AG04450 (cell line): ENCODE results near the gene NAP1L4. TPM values are rescaled to one million over a fixed set of nuclear protein-coding genes. Genes with fewer than 3 reads are reported as not detected.

Experiments used
- CTCF ChIA-PET: fragments of 300-600, 350-600 bp; formaldehyde crosslinking; extraction: SDS; loops from one replicate; lab custom pipeline; 2022; ENCODE audit warnings: antibody characterized with exemption, inconsistent platforms; lab: Charles Lee
- POLR2A ChIA-PET: fragments of 350-600 bp; formaldehyde crosslinking; extraction: SDS; loops from one replicate; lab custom pipeline; 2021; ENCODE audit warnings: antibody characterized with exemption, inconsistent platforms; lab: Yijun Ruan, JAX
- DNase-seq: peaks from one replicate; pipeline ENCODE4 v3.0.0-alpha.2; 2011; ENCODE audit warnings: low read depth, low spot score
- H3K27ac ChIP-seq: one replicate; pipeline ENCODE4 v1.5.1; 2012; ENCODE audit warnings: low read depth, low read length, control low read depth
- H3K27me3 ChIP-seq: one replicate; pipeline ENCODE4 v1.6.0; 2012; ENCODE audit warnings: low read length; ENCODE audit not compliant: control insufficient read depth, insufficient read depth
- H3K4me3 ChIP-seq: 2 replicates; pipeline ENCODE4 v1.5.1; 2011; ENCODE audit warnings: mild to moderate bottlenecking, low read depth, low read length, control low read depth
- H3K9me3 ChIP-seq: 2 replicates; pipeline ENCODE4 v1.5.1; 2012; ENCODE audit warnings: low read length; ENCODE audit not compliant: control insufficient read depth, insufficient read depth
- polyA plus RNA-seq: library from polyadenylated mRNA; depleted of rRNA; stranded (reverse); fragments of >200 nt; gene quantifications from 2 replicates; pipeline ENCODE4 v1.2.3, GENCODE V29; 2011
- TF ChIP-seq, protein P1 (sequence below): IDR thresholded peaks from 2 replicates; pipeline ENCODE4 v1.5.1; 2011; ENCODE audit warnings: low read depth, low read length, control low read depth, inconsistent platforms

NAP1L4 gene
- polyA plus RNA-seq, 1 experiment = 107 TPM

GRCh38 chr11:3016861-3017260 lies 24.7 kb upstream of the NAP1L4 start:
- ChIA-PET CTCF (interaction anchor here (1.3 kb wide), 1 partner anchor 20 kb away, joined by 5 read pairs; no protein-coding TSS in a partner anchor), POLR2A (no interaction called here)
- no peak overlapping the region for H3K27ac ChIP-seq
- TF ChIP-seq, protein P1, sequence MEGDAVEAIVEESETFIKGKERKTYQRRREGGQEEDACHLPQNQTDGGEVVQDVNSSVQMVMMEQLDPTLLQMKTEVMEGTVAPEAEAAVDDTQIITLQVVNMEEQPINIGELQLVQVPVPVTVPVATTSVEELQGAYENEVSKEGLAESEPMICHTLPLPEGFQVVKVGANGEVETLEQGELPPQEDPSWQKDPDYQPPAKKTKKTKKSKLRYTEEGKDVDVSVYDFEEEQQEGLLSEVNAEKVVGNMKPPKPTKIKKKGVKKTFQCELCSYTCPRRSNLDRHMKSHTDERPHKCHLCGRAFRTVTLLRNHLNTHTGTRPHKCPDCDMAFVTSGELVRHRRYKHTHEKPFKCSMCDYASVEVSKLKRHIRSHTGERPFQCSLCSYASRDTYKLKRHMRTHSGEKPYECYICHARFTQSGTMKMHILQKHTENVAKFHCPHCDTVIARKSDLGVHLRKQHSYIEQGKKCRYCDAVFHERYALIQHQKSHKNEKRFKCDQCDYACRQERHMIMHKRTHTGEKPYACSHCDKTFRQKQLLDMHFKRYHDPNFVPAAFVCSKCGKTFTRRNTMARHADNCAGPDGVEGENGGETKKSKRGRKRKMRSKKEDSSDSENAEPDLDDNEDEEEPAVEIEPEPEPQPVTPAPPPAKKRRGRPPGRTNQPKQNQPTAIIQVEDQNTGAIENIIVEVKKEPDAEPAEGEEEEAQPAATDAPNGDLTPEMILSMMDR = no peak
- no peak for DNase-seq
- no peak overlapping the region for H3K4me3 ChIP-seq
- peaks cover 4% of the 10 kb centered on the region for H3K9me3 ChIP-seq
- H3K27me3 ChIP-seq = no peaks in the 10 kb centered on the region

- no peak overlapping the region for H3K27ac ChIP-seq
- DNase-seq = no peak
- H3K4me3 ChIP-seq = no peak overlapping the region
- H3K9me3 ChIP-seq = peaks cover 4% of the 10 kb centered on the region
- TF ChIP-seq, protein P1 = no peak
- ChIA-PET POLR2A (interaction anchor here (0.7 to 1.0 kb wide), 2 partner anchors 24 to 363 kb away, joined by 3 to 4 read pairs; partner anchors contain the start of genes NAP1L4 and ZNF195), CTCF (interaction anchor here (1.1 to 1.4 kb wide), 2 partner anchors 22 to 484 kb away, joined by 4 read pairs; no protein-coding TSS in a partner anchor)
- no peaks in the 10 kb centered on the region for H3K27me3 ChIP-seq
Observed at GRCh38 chr11:3015796-3016195, 23.7 kb upstream of the NAP1L4 start.

DNA sequence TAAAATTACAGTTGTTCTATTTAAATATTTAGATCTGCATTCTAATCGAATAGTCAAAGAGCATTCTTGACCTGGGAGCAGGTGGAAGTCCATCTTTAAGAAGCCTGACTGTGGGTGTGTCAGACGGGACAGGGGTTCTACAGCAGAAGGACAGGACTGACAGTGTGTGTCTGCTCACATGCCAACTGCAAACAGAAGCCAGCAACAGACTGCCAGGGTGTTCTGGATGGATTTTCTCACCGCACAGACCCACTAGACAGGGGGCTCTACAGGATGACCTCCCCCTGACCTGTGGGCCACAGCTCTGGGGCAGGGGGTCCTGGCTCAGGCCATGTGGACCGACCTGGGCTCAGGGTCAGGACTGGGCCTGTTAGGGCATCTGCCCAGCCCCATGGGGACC lies 22.8 kb upstream of the NAP1L4 start:
- CTCF ChIA-PET = interaction anchor here (0.6 to 1.4 kb wide), 3 partner anchors 22 to 484 kb away, joined by 3 to 4 read pairs (median 4); no protein-coding TSS in a partner anchor

DNA sequence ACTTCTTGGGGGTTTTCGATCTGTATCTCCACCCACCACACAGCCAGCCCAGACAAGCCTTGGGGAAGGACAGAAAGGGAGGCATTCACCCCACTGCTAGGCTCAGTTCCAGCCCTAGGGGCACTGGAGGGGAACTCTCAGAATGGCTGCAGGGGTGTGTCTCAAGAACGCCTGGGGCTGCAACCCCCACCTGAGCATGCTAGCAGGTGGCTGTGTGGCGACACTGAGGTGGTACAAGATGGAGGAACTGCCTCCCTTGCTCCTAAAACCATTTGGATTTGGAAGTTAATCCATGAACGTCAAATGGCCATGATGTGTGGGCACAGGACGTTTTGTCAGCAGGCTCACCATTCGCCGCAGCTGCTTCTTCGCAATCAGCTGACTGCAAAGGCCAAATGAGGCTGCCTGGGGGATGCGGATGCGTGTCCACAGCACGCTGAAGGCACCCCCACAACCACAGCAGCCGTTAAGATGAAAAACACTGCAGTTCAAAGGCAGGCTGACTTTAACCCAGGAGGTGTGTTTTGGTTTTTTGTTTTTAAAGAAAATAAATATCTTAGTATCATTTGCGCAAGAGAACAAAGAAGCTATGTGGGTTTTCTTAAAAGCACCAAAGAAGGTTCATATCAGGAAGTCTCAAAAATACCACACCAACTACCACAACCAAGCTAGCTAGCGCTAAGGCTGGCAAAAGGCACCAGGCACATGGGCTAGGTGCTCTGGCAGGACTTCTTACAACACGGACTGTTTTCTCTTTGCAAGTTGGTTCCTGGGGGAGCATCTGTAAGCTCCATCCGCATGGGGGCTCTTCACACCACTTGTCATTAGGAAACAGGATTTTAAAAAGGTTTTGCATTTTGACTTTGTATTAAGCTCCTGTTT lies 22.2 kb upstream of the NAP1L4 start:
- TF ChIP-seq, protein P1 = no peak
- peak overlapping the region; percentile 24 for H3K27ac ChIP-seq
- peaks cover 4% of the 10 kb centered on the region for H3K9me3 ChIP-seq
- H3K4me3 ChIP-seq = no peak overlapping the region
- no peaks in the 10 kb centered on the region for H3K27me3 ChIP-seq
- ChIA-PET CTCF (interaction anchor here (0.6 to 1.4 kb wide), 3 partner anchors 23 to 483 kb away, joined by 3 to 4 read pairs (median 4); no protein-coding TSS in a partner anchor), POLR2A (interaction anchor here (1.0 to 1.1 kb wide), 2 partner anchors 15 to 365 kb away, joined by 4 to 5 read pairs; partner anchors contain the start of gene ZNF195)
- DNase-seq = no peak

More for the DNA sequence above, 22.8 kb upstream of the NAP1L4 start:
- Histone ChIP-seq H3K27ac (no peak overlapping the region), H3K27me3 (no peaks in the 10 kb centered on the region), H3K9me3 (peaks cover 4% of the 10 kb centered on the region), H3K4me3 (no peak overlapping the region)
- no peak for DNase-seq
- POLR2A ChIA-PET = interaction anchor here (0.7 to 1.0 kb wide), 2 partner anchors 23 to 364 kb away, joined by 3 to 4 read pairs; partner anchors contain the start of genes NAP1L4 and ZNF195
- TF ChIP-seq, protein P1 = no peak
